Tibial nerve (tissue), 4 donors: Measurements from ENCODE around the gene LPXN. TPM values are rescaled to one million over a fixed set of nuclear protein-coding genes. Genes with fewer than 3 reads are reported as not detected.
A peak's percentile ranks its signal among the peaks of the same experiment; 100 is the strongest.

Source experiments
- DNase-seq, 2 donors: peaks; one replicate each; pipeline ENCODE4 v3.0.0-alpha.2; 2019; ENCODE audit warnings: low spot score in 2 of 2
- H3K27ac ChIP-seq, 4 donors: fragments of 200-600 bp; sonication (generic) in 3 of 4; one replicate each; pipeline ENCODE4 v1.5.1; 2017 to 2019; ENCODE audit warnings: mild to moderate bottlenecking in 1 of 4
- H3K27me3 ChIP-seq, 2 donors: fragments of 200-600 bp; sonication (generic) in 1 of 2; one replicate each; pipeline versions ENCODE4 v1.5.1 to v1.6.0; 2017 to 2019
- H3K36me3 ChIP-seq, 3 donors: fragments of 200-600 bp; sonication (generic); one replicate each; pipeline ENCODE4 v1.5.1; 2018 to 2019
- H3K4me1 ChIP-seq, 4 donors: fragments of 200-600 bp; sonication (generic) in 3 of 4; one replicate each; pipeline ENCODE4 v1.5.1; 2017 to 2019
- H3K4me3 ChIP-seq, 4 donors: fragments of 200-600 bp; sonication (generic) in 3 of 4; one replicate each; pipeline ENCODE4 v1.5.1; 2017 to 2019; ENCODE audit warnings: mild to moderate bottlenecking in 1 of 4, moderate library complexity in 1 of 4
- H3K9me3 ChIP-seq, 4 donors: fragments of 200-600 bp; sonication (generic) in 3 of 4; one replicate each; pipeline ENCODE4 v1.5.1; 2017 to 2019
- EP300 ChIP-seq, 2 donors: sonication (generic); formaldehyde crosslinking; IDR thresholded peaks; one replicate each; pipeline ENCODE4 v1.6.1; 2017; ENCODE audit warnings: antibody characterized with exemption in 2 of 2, mild to moderate bottlenecking in 1 of 2
- POLR2A ChIP-seq, 2 donors: fragments of 450-650 bp; IDR thresholded peaks; one replicate each; pipeline ENCODE4 v1.6.1; 2017; ENCODE audit warnings: antibody characterized with exemption in 2 of 2, mild to moderate bottlenecking in 2 of 2, moderate library complexity in 2 of 2
- WGBS, 2 donors: methylation state at CpG; one replicate each; pipeline ENCODE4 v1.1.5; 2018; 5-methylcytosine and 5-hydroxymethylcytosine counted together
- total RNA-seq, 4 donors: library from RNA; depleted of rRNA; stranded (reverse); fragments of >200 nt; gene quantifications; one replicate each; pipeline ENCODE4 v1.1.0, GENCODE V29; 2016
- TF ChIP-seq, protein P1 (sequence below), 5 experiments: fragments of 200-600 bp in 3 of 5; fragments of 450-650 bp in 2 of 5; sonication (generic) in 3 of 5; IDR thresholded peaks; one replicate each; pipeline ENCODE4 v1.5.1; 2016 to 2019; ENCODE audit warnings: antibody characterized with exemption in 5 of 5, mild to moderate bottlenecking in 3 of 5, moderate library complexity in 2 of 5

LPXN gene
- total RNA-seq, 4 donors from 2014 or later = 10.3 to 13.2 (median 11.9) TPM

DNA sequence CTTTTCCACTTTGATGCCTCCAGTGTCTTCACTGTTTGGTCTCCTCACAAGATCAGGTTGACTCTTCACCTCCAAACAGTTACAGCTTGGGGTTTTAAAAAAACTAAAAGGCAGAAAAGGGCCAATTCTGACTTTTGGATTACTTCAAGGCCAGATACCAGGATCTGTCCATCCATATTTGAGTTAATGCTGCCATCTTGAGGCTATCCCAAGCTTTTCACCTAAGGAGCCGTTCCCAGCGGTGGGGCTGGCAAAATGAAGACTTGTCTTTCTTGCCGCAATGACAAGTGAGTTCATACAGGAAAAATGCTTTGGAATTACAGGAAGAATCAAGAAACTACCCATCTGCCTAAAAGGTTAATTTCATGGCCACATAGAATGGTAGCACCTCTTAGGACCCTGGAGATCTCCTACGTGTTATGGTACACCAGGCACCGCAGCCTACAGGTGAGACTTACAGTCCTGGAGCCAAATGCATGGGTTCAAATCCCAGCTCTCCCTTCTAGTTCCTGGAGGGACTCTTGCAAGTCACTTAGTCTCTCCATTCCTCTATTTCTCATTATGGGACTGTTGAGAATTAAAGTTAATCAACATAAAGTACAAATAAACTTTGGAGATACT is 61.8 kb downstream of the LPXN start:
- Histone ChIP-seq H3K27ac (no peak overlapping the region), H3K36me3 (no peaks in the 10 kb centered on the region), H3K4me1 (peaks cover 0 to 3% (median 0%) of the 10 kb centered on the region in 4 donors), H3K4me3 (no peak overlapping the region), H3K9me3 (no peaks in the 10 kb centered on the region), H3K27me3 (no peaks in the 10 kb centered on the region)
- WGBS, 2 donors = 26 to 29% methylated on average over 5 of the region's 5 CpGs
- TF ChIP-seq POLR2A (IDR thresholded peaks at IDR 0.05) (no peak), EP300 (IDR thresholded peaks at IDR 0.05) (no peak)
- TF ChIP-seq, protein P1, sequence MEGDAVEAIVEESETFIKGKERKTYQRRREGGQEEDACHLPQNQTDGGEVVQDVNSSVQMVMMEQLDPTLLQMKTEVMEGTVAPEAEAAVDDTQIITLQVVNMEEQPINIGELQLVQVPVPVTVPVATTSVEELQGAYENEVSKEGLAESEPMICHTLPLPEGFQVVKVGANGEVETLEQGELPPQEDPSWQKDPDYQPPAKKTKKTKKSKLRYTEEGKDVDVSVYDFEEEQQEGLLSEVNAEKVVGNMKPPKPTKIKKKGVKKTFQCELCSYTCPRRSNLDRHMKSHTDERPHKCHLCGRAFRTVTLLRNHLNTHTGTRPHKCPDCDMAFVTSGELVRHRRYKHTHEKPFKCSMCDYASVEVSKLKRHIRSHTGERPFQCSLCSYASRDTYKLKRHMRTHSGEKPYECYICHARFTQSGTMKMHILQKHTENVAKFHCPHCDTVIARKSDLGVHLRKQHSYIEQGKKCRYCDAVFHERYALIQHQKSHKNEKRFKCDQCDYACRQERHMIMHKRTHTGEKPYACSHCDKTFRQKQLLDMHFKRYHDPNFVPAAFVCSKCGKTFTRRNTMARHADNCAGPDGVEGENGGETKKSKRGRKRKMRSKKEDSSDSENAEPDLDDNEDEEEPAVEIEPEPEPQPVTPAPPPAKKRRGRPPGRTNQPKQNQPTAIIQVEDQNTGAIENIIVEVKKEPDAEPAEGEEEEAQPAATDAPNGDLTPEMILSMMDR (IDR thresholded peaks at IDR 0.05) = peak; percentile 35 to 61 (median 51)
- peak in 1 of 2 donors; percentile 32 for DNase-seq

DNA sequence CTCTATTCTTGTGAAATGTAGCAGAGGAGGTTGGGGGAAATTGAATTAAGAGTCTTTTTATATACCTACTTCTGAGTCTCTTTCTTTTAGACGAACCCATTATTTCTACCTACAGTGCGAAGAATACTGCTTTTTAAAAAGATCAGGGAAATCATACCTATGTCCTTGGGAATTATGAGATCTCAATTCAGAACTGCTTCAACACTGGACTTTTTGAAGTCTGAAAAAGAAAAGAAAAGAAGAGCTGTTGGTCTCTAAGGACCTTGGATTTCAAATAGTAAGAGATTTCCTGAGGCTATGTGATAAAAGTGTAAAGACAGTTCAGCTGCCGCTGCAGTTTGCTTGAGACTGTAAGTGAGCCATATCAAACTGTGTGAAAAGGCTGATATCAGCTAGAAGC is 64.0 kb downstream of the LPXN start:
- DNase-seq = no peak
- H3K4me3 ChIP-seq = no peak overlapping the region
- peaks cover 0 to 3% (median 0%) of the 10 kb centered on the region in 4 donors for H3K4me1 ChIP-seq
- no peaks in the 10 kb centered on the region for H3K9me3 ChIP-seq
- WGBS, 2 donors = 81 to 85% methylated on average over 3 of the region's 3 CpGs
- H3K36me3 ChIP-seq = no peaks in the 10 kb centered on the region
- H3K27me3 ChIP-seq = no peaks in the 10 kb centered on the region
- TF ChIP-seq POLR2A (IDR thresholded peaks at IDR 0.05) = no peak
- H3K27ac ChIP-seq = no peak overlapping the region

DNA sequence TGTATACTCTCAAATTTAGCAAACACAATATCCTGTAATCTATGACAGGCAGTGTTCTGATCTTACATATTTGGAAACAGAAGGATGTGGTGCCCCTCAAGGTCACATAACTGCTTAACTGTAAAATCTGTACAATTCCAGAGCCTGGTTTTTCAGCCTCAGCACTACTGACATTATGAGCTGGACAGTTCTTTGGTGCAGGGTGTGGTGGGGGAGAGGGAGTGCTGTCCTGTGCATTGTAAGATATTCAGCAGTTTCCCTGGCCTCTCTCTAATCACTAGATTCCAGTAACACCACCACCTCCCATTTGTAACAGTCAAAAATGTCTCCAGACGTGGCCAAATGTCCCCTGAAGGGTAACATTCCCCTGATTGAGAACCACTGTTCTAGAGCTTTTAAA is 65.9 kb downstream of the LPXN start:
- H3K27me3 ChIP-seq = no peaks in the 10 kb centered on the region
- TF ChIP-seq POLR2A (IDR thresholded peaks at IDR 0.05) = no peak
- no peak for TF ChIP-seq EP300 (IDR thresholded peaks at IDR 0.05)
- TF ChIP-seq, protein P1 (IDR thresholded peaks at IDR 0.05) = no peak
- no peak for DNase-seq
- H3K9me3 ChIP-seq = no peaks in the 10 kb centered on the region
- no peaks in the 10 kb centered on the region for H3K36me3 ChIP-seq
- no peak overlapping the region for H3K4me3 ChIP-seq
- no peak overlapping the region for H3K27ac ChIP-seq
- WGBS, 2 donors = 52 to 64% methylated on average over 1 of the region's 1 CpG
- peaks cover 0 to 3% (median 0%) of the 10 kb centered on the region in 4 donors for H3K4me1 ChIP-seq

DNA sequence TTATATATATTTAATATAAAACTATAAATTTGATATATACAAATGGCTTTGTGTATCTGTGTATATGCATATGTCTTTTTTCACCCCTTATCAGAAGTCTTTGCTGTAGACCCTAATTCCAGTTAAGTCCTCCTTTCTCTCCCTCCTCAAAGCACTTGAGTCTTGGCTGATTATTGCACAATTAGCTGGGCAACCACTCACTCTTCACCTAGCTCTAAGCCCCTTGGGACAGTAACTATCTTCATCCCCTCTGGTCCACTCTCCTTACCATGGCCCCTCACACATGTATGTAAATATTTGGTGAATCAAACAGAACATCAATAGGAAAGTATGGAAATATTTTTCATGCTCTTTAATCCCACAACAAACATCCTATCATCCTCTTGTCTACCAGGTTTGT is 66.8 kb downstream of the LPXN start:
- Histone ChIP-seq H3K9me3 (no peaks in the 10 kb centered on the region), H3K27ac (no peak overlapping the region), H3K36me3 (no peaks in the 10 kb centered on the region), H3K4me3 (no peak overlapping the region), H3K27me3 (no peaks in the 10 kb centered on the region), H3K4me1 (peaks cover 0 to under 1% (median 0%) of the 10 kb centered on the region in 4 donors)
- DNase-seq = no peak
- no peak for TF ChIP-seq EP300 (IDR thresholded peaks at IDR 0.05)
- TF ChIP-seq, protein P1 (IDR thresholded peaks at IDR 0.05) = no peak
- no peak for TF ChIP-seq POLR2A (IDR thresholded peaks at IDR 0.05)

DNA sequence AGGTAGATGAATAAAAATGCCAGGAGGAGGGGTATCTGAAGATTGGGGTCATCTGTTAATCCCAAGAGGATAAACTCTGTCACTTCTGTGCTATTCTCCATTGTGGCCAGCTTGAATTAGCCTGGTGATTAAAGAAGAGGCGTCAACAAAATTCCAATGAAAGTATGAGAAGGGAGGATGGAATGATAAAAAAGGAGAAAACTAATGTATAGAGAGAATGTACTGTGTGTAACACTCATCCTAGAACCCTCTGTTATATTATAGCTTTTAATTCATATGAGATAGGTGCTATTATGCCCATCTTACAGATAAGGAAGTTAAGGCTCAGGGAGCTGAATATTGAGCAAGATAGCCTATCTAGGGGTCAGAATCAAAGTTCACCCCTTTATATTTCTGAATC is 67.7 kb downstream of the LPXN start, which contains the start of gene OR5B21:
Gene OR5B21 (minus strand): TSS at position 101 of the 400 bp plus-strand sequence. CDS start 0 bp downstream, at position 101.
- Histone ChIP-seq H3K27me3 (no peaks in the 10 kb centered on the region), H3K4me1 (no peaks in the 10 kb centered on the region), H3K36me3 (no peaks in the 10 kb centered on the region), H3K4me3 (no peak within 1 kb of the TSS), H3K27ac (no peak within 1 kb of the TSS), H3K9me3 (no peaks in the 10 kb centered on the region)
- 94 to 100% methylated on average over 1 of the region's 1 CpG for WGBS, 2 donors
- DNase-seq = no peak
- TF ChIP-seq, protein P1 (IDR thresholded peaks at IDR 0.05) = no peak
- TF ChIP-seq EP300 (IDR thresholded peaks at IDR 0.05) (no peak), POLR2A (IDR thresholded peaks at IDR 0.05) (no peak)
